ENCODE measurements around the gene BMPR1B.

DNA sequence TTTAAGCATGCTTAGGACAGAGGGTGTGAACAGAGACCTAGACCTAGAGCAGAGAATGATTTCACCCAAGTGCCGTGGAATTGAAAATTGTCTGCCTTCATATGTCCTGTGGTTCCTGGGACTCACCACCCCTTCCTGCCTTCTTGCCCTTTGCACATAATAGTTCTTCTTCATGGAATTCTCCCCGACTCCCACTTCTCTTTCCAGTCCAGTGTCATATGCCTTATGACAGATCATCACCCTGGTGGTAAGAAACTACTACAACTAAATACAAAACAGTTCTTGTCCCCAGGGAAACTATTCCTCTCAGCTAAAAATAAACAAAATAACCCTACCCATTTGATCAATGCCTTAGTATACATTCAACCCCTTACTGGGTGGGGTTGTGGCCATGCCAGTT lies 43.3 kb downstream of the BMPR1B start:
- TF ChIP-seq EZH2 (IDR thresholded peaks at IDR 0.05; ENCODE audit: borderline replicate concordance, low read depth, low read length), result no peak
- TF ChIP-seq, protein P1, sequence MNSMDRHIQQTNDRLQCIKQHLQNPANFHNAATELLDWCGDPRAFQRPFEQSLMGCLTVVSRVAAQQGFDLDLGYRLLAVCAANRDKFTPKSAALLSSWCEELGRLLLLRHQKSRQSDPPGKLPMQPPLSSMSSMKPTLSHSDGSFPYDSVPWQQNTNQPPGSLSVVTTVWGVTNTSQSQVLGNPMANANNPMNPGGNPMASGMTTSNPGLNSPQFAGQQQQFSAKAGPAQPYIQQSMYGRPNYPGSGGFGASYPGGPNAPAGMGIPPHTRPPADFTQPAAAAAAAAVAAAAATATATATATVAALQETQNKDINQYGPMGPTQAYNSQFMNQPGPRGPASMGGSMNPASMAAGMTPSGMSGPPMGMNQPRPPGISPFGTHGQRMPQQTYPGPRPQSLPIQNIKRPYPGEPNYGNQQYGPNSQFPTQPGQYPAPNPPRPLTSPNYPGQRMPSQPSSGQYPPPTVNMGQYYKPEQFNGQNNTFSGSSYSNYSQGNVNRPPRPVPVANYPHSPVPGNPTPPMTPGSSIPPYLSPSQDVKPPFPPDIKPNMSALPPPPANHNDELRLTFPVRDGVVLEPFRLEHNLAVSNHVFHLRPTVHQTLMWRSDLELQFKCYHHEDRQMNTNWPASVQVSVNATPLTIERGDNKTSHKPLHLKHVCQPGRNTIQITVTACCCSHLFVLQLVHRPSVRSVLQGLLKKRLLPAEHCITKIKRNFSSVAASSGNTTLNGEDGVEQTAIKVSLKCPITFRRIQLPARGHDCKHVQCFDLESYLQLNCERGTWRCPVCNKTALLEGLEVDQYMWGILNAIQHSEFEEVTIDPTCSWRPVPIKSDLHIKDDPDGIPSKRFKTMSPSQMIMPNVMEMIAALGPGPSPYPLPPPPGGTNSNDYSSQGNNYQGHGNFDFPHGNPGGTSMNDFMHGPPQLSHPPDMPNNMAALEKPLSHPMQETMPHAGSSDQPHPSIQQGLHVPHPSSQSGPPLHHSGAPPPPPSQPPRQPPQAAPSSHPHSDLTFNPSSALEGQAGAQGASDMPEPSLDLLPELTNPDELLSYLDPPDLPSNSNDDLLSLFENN (IDR thresholded peaks at IDR 0.05; ENCODE audit: low read depth in 2 of 2, low read length in 2 of 2), result no peak
- TF ChIP-seq ZNF184 (CRISPR knock-in tag; IDR thresholded peaks at IDR 0.05), result no peak
- TF ChIP-seq SREBF2 (CRISPR knock-in tag; IDR thresholded peaks at IDR 0.05), result no peak
